Neural cell (in vitro differentiated cells): ENCODE measurements around the gene GLS. TPM values are rescaled to one million over a fixed set of nuclear protein-coding genes. Genes with fewer than 3 reads are reported as not detected.

Experiments
- H2AFZ ChIP-seq: fragments of 200-600, 300-800 bp; sonication (generic), shearing (Covaris generic); 2 replicates; pipeline ENCODE4 v1.6.0; 2014; ENCODE audit warnings: low read depth, mild to moderate bottlenecking, antibody characterized with exemption, low read length, moderate library complexity
- H3F3A ChIP-seq: fragments of 200-600 bp; shearing (Covaris generic); 2 replicates; pipeline ENCODE4 v1.6.1; 2016; ENCODE audit warnings: mild to moderate bottlenecking, moderate library complexity, mixed read lengths, antibody characterized with exemption, low read length; ENCODE audit not compliant: insufficient read depth, poor library complexity, severe bottlenecking
- H3K27ac ChIP-seq: fragments of 200-600, 300-800 bp; sonication (generic), shearing (Covaris generic); 2 replicates; pipeline ENCODE4 v1.5.1; 2014; ENCODE audit warnings: mild to moderate bottlenecking, low read length, moderate library complexity
- H3K27me3 ChIP-seq: fragments of 300-800, 200-600 bp; sonication (generic), shearing (Covaris generic); 2 replicates; pipeline ENCODE4 v1.6.0; 2014; ENCODE audit warnings: mild to moderate bottlenecking, low read depth, low read length, moderate library complexity; ENCODE audit not compliant: insufficient read depth
- H3K36me3 ChIP-seq: fragments of 300-800, 200-600 bp; sonication (generic), shearing (Covaris generic); 2 replicates; pipeline ENCODE4 v1.5.1; 2014; ENCODE audit warnings: mild to moderate bottlenecking, antibody characterized with exemption, low read length, moderate library complexity; ENCODE audit not compliant: insufficient read depth
- H3K4me2 ChIP-seq: fragments of 300-800, 200-600 bp; sonication (generic), shearing (Covaris generic); 2 replicates; pipeline ENCODE4 v1.6.0; 2014; ENCODE audit warnings: mild to moderate bottlenecking, low read length
- H3K4me3 ChIP-seq: fragments of 300-800, 200-600 bp; sonication (generic), shearing (Covaris generic); 2 replicates; pipeline ENCODE4 v1.5.1; 2014; ENCODE audit warnings: mild to moderate bottlenecking, low read length, moderate library complexity
- H3K79me2 ChIP-seq: fragments of 200-600 bp; shearing (Covaris generic); replicated peaks from 2 replicates; pipeline ENCODE4 v1.6.0; 2014; ENCODE audit warnings: mild to moderate bottlenecking, low read length, moderate library complexity; ENCODE audit not compliant: insufficient read depth
- H3K9ac ChIP-seq: fragments of 300-800, 200-600 bp; sonication (generic), shearing (Covaris generic); 2 replicates; pipeline ENCODE4 v1.6.1; 2016; ENCODE audit warnings: mild to moderate bottlenecking, low read length, mixed read lengths
- H3K9me2 ChIP-seq: fragments of 200-600 bp; shearing (Covaris generic); 2 replicates; pipeline ENCODE4 v1.6.1; 2016; ENCODE audit warnings: mild to moderate bottlenecking, low read length, mixed read lengths; ENCODE audit not compliant: insufficient read depth
- H3K9me3 ChIP-seq: fragments of 200-600, 300-800 bp; sonication (generic), shearing (Covaris generic); 2 replicates; pipeline ENCODE4 v1.6.1; 2016; ENCODE audit warnings: mild to moderate bottlenecking, mixed run types, low read length, moderate library complexity, mixed read lengths
- H4K20me1 ChIP-seq: fragments of 200-600 bp; shearing (Covaris generic); 2 replicates; pipeline ENCODE4 v1.6.1; 2016; ENCODE audit warnings: mild to moderate bottlenecking, mixed run types; ENCODE audit not compliant: insufficient read depth
- CTCF ChIP-seq: fragments of 450-650 bp; IDR thresholded peaks from 2 replicates; pipeline ENCODE4 v1.5.1; 2014; ENCODE audit warnings: antibody characterized with exemption, mild to moderate bottlenecking, moderate library complexity; ENCODE audit not compliant: poor library complexity, severe bottlenecking
- EP300 ChIP-seq: fragments of 450-650 bp; conservative IDR thresholded peaks from 2 replicates; pipeline ENCODE4 v1.6.1; 2014; ENCODE audit warnings: antibody characterized with exemption, mild to moderate bottlenecking, moderate library complexity; ENCODE audit not compliant: poor library complexity, severe bottlenecking
- EZH2 ChIP-seq: fragments of 200-600, 300-800 bp; shearing (Covaris generic), sonication (generic); IDR thresholded peaks from 2 replicates; pipeline ENCODE4 v1.6.1; 2014; ENCODE audit warnings: antibody characterized with exemption, low read length, borderline replicate concordance, mild to moderate bottlenecking; ENCODE audit not compliant: insufficient read depth, poor library complexity, severe bottlenecking
- MXI1 ChIP-seq: fragments of 450-650 bp; conservative IDR thresholded peaks from 2 replicates; pipeline ENCODE4 v1.6.1; 2014; ENCODE audit warnings: antibody characterized with exemption, mild to moderate bottlenecking; ENCODE audit not compliant: poor library complexity, severe bottlenecking
- POLR2AphosphoS5 ChIP-seq: IDR thresholded peaks from 2 replicates; pipeline ENCODE4 v1.6.1; 2012
- RAD21 ChIP-seq: fragments of 450-650 bp; conservative IDR thresholded peaks from 2 replicates; pipeline ENCODE4 v1.6.1; 2014; ENCODE audit warnings: antibody characterized with exemption, mild to moderate bottlenecking, moderate library complexity
- REST ChIP-seq: IDR thresholded peaks from 2 replicates; pipeline ENCODE4 v1.6.1; 2012; ENCODE audit warnings: borderline replicate concordance
- SMC3 ChIP-seq: fragments of 450-650 bp; conservative IDR thresholded peaks from 2 replicates; pipeline ENCODE4 v1.6.1; 2014; ENCODE audit warnings: antibody characterized with exemption, mild to moderate bottlenecking, moderate library complexity; ENCODE audit not compliant: poor library complexity
- TAF1 ChIP-seq: IDR thresholded peaks from 2 replicates; pipeline ENCODE4 v1.6.1; 2012; ENCODE audit warnings: low read depth
- polyA plus RNA-seq: library from polyadenylated mRNA; depleted of rRNA; stranded (reverse); fragments of >200 nt; gene quantifications from 2 replicates; pipeline ENCODE4 v1.2.3, GENCODE V29; 2014

Gene GLS
- polyA plus RNA-seq, 1 donor from 2014 or later = 90.2 TPM

- Histone ChIP-seq H3K4me2 (no peak overlapping the region), H3K27ac (no peak overlapping the region), H3K27me3 (no peaks in the 10 kb centered on the region), H3K9me3 (no peaks in the 10 kb centered on the region), H3K79me2 (peaks cover 8% of the 10 kb centered on the region), H3K9ac (no peak overlapping the region), H3K4me3 (no peak overlapping the region), H3K36me3 (no peaks in the 10 kb centered on the region), H2AFZ (no peak overlapping the region), H3F3A (no peaks in the 10 kb centered on the region), H3K9me2 (no peaks in the 10 kb centered on the region), H4K20me1 (no peaks in the 10 kb centered on the region)
- TF ChIP-seq CTCF (no peak), REST (no peak), EP300 (no peak), TAF1 (no peak), RAD21 (no peak), POLR2AphosphoS5 (no peak), SMC3 (no peak), EZH2 (no peak), MXI1 (no peak)
Measured at GRCh38 chr2:190877436-190877835, 3.2 kb upstream of the GLS start.

- Histone ChIP-seq H2AFZ (peak overlapping the region; percentile 81), H3K27me3 (no peaks in the 10 kb centered on the region), H3K4me2 (peak overlapping the region; percentile 48), H3K27ac (peak overlapping the region; percentile 64), H3K9me3 (no peaks in the 10 kb centered on the region), H3K9ac (peak overlapping the region; percentile 84), H3K36me3 (no peaks in the 10 kb centered on the region), H3K4me3 (peak overlapping the region; percentile 92), H3K79me2 (peaks cover 30% of the 10 kb centered on the region), H3K9me2 (no peaks in the 10 kb centered on the region), H4K20me1 (no peaks in the 10 kb centered on the region), H3F3A (no peaks in the 10 kb centered on the region)
- no peak for TF ChIP-seq EZH2
- no peak for TF ChIP-seq REST
- TF ChIP-seq TAF1 = no peak
Measured at GRCh38 chr2:190879474-190880377, 895 bp upstream of the GLS start.
